ENCODE data around the gene PLCB4. TPM values are rescaled to one million over a fixed set of nuclear protein-coding genes. Genes with fewer than 3 reads are reported as not detected.

Gene PLCB4
- polyA plus RNA-seq, 1 of the 3 experiments (the other 2 are of a cell fraction) = 5.5 TPM

DNA sequence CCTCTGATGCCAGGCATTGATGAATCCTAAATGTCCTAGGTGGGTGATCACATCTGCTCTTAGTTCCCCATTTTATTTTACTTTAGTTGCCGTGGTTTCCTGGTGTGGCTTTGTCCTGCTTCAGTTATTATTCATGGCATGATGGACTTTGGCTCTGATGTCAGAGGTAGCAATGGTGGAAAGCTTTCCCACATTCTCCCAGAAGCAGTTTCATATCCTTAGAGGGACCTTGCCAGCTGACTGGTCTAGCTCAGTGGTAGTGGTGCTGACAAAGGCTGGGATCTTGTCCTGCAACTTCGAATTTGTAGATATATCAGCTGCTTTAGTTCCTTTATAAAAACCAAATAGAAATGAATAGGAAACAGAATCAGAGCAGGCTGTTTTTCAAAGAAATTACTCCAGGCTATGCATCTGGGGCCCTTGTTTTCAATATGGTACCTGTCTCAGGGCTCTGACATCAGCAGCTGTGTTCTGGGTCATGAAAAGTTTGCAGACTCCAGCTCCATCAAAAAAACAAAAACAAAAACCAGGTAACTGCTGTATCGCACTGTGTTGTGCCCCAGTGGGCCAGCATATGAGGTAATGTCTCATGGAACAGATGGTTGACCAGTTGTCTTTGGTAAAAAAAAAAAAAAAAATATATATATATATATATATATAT lies 133.7 kb downstream of the PLCB4 start:
- ChIA-PET CTCF (no interaction called here), POLR2A (no interaction called here)
- H4K20me1 ChIP-seq (ENCODE audit: insufficient read depth) = no peaks in the 10 kb centered on the region
- H3K4me1 ChIP-seq (ENCODE audit: control insufficient read depth in 1 of 2, insufficient read depth in 2 of 2, low read depth in 1 of 2, low read length in 1 of 2) = peaks cover 2 to 11% of the 10 kb centered on the region in 2 experiments; a peak in 3 of 4 replicates
- TF ChIP-seq, protein P1, sequence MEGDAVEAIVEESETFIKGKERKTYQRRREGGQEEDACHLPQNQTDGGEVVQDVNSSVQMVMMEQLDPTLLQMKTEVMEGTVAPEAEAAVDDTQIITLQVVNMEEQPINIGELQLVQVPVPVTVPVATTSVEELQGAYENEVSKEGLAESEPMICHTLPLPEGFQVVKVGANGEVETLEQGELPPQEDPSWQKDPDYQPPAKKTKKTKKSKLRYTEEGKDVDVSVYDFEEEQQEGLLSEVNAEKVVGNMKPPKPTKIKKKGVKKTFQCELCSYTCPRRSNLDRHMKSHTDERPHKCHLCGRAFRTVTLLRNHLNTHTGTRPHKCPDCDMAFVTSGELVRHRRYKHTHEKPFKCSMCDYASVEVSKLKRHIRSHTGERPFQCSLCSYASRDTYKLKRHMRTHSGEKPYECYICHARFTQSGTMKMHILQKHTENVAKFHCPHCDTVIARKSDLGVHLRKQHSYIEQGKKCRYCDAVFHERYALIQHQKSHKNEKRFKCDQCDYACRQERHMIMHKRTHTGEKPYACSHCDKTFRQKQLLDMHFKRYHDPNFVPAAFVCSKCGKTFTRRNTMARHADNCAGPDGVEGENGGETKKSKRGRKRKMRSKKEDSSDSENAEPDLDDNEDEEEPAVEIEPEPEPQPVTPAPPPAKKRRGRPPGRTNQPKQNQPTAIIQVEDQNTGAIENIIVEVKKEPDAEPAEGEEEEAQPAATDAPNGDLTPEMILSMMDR (IDR thresholded peaks at IDR 0.05) = no peak
- 0 out of 2 replicates have a peak, but pooled peaks cover 3% of the 10 kb centered on the region for H3K79me2 ChIP-seq (ENCODE audit: insufficient read depth)
- no peak overlapping the region for H2AFZ ChIP-seq (ENCODE audit: low read depth)
- no peaks in the 10 kb centered on the region for H3K9me3 ChIP-seq
- H3F3A ChIP-seq (replicated peaks; ENCODE audit: insufficient read depth) = peaks cover 11% of the 10 kb centered on the region
- H3K27me3 ChIP-seq (ENCODE audit: insufficient read depth) = no peaks in the 10 kb centered on the region
- no peak overlapping the region for H3K27ac ChIP-seq (ENCODE audit: low read depth in 2 of 2, low read length in 1 of 2)
- DNase-seq = no peak
- no peaks in the 10 kb centered on the region for H3K36me3 ChIP-seq (replicated peaks in 1 of 2; ENCODE audit: control insufficient read depth in 1 of 2, insufficient read depth in 2 of 2, low read length in 1 of 2)
- no peaks in the 10 kb centered on the region for H3K9me2 ChIP-seq
- 85% methylated on average over 3 of the region's 3 CpGs for WGBS (ENCODE audit: low lambda C conversion rate)
- no peak overlapping the region for H3K4me3 ChIP-seq (ENCODE audit: low read depth in 2 of 2, low read length in 1 of 2)
- H3K4me2 ChIP-seq = no peak overlapping the region
- no peak overlapping the region for H3K9ac ChIP-seq

DNA sequence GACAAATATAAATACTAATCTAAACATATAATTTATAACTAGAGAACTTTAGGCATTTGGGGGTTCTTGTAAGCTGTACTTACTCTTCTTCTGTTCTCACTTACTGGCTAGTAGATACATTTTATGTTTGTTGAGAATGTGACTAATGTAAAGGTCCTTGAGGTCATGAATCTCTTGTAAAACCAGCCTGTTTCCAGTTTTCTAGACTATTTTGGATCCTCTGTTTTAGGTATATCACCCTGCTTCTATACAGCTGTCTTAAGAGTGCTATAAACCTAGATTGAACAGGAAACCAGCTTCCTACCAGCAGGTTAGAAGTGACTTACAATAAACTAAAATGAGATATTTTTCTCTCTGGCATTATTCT lies 134.2 kb downstream of the PLCB4 start:
- Histone ChIP-seq H3K79me2 (ENCODE audit: insufficient read depth) (0 out of 2 replicates have a peak, but pooled peaks cover 3% of the 10 kb centered on the region), H2AFZ (ENCODE audit: low read depth) (no peak overlapping the region)

More for the DNA sequence above, 134.2 kb downstream of the PLCB4 start:
- DNase-seq = no peak
- Histone ChIP-seq H3K4me3 (ENCODE audit: low read depth in 2 of 2, low read length in 1 of 2) (no peak overlapping the region), H3K27ac (ENCODE audit: low read depth in 2 of 2, low read length in 1 of 2) (no peak overlapping the region; a peak in 1 of 4 replicates), H3K36me3 (replicated peaks in 1 of 2; ENCODE audit: control insufficient read depth in 1 of 2, insufficient read depth in 2 of 2, low read length in 1 of 2) (no peaks in the 10 kb centered on the region), H3K27me3 (ENCODE audit: insufficient read depth) (no peaks in the 10 kb centered on the region), H3K9me3 (no peaks in the 10 kb centered on the region), H3K9ac (no peak overlapping the region), H3F3A (replicated peaks; ENCODE audit: insufficient read depth) (peaks cover 11% of the 10 kb centered on the region), H3K4me2 (no peak overlapping the region), H3K9me2 (no peaks in the 10 kb centered on the region), H3K4me1 (ENCODE audit: control insufficient read depth in 1 of 2, insufficient read depth in 2 of 2, low read depth in 1 of 2, low read length in 1 of 2) (peaks cover 2 to 11% of the 10 kb centered on the region in 2 experiments; a peak in 3 of 4 replicates), H4K20me1 (ENCODE audit: insufficient read depth) (no peaks in the 10 kb centered on the region)
- ChIA-PET CTCF (no interaction called here), POLR2A (no interaction called here)
- TF ChIP-seq, protein P2, sequence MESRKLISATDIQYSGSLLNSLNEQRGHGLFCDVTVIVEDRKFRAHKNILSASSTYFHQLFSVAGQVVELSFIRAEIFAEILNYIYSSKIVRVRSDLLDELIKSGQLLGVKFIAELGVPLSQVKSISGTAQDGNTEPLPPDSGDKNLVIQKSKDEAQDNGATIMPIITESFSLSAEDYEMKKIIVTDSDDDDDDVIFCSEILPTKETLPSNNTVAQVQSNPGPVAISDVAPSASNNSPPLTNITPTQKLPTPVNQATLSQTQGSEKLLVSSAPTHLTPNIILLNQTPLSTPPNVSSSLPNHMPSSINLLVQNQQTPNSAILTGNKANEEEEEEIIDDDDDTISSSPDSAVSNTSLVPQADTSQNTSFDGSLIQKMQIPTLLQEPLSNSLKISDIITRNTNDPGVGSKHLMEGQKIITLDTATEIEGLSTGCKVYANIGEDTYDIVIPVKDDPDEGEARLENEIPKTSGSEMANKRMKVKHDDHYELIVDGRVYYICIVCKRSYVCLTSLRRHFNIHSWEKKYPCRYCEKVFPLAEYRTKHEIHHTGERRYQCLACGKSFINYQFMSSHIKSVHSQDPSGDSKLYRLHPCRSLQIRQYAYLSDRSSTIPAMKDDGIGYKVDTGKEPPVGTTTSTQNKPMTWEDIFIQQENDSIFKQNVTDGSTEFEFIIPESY (IDR thresholded peaks at IDR 0.05; ENCODE audit: borderline replicate concordance, low read depth) = no peak
- no peak for TF ChIP-seq MEF2A (IDR thresholded peaks at IDR 0.05; ENCODE audit: borderline replicate concordance, low read depth)
- TF ChIP-seq SMC3 (IDR thresholded peaks at IDR 0.05; ENCODE audit: low read depth, low read length) = no peak
- no peak for TF ChIP-seq JUND (IDR thresholded peaks at IDR 0.05)
- TF ChIP-seq, protein P3, sequence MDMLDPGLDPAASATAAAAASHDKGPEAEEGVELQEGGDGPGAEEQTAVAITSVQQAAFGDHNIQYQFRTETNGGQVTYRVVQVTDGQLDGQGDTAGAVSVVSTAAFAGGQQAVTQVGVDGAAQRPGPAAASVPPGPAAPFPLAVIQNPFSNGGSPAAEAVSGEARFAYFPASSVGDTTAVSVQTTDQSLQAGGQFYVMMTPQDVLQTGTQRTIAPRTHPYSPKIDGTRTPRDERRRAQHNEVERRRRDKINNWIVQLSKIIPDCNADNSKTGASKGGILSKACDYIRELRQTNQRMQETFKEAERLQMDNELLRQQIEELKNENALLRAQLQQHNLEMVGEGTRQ (IDR thresholded peaks at IDR 0.05; ENCODE audit: borderline replicate concordance, low read depth, low read length) = no peak
- no peak for TF ChIP-seq POLR2AphosphoS5 (IDR thresholded peaks at IDR 0.05; ENCODE audit: low read depth, low read length)
- TF ChIP-seq TEAD4 (IDR thresholded peaks at IDR 0.05; ENCODE audit: borderline replicate concordance, insufficient read depth) = no peak

Data from SK-N-SH (cell line).